Ascending aorta (tissue), 2 donors: ENCODE measurements around the gene PCNX2. TPM values are rescaled to one million over a fixed set of nuclear protein-coding genes. Genes with fewer than 3 reads are reported as not detected.
"Not testable (repeated sequence)": the region's sequence is repeated elsewhere in the genome, so short reads cannot be mapped to it uniquely, and the experiment has no call there.

Experiments used
- DNase-seq, 2 donors: peaks; one replicate each; pipeline ENCODE4 v3.0.0-alpha.2; 2019; ENCODE audit warnings: low spot score in 2 of 2
- H3K27ac ChIP-seq, 2 donors: fragments of 200-600 bp; sonication (generic); one replicate each; pipeline ENCODE4 v1.5.1; 2016 to 2017; ENCODE audit warnings: mild to moderate bottlenecking in 1 of 2
- H3K27me3 ChIP-seq: fragments of 200-600 bp; sonication (generic); one replicate; pipeline ENCODE4 v1.5.1; 2017
- H3K36me3 ChIP-seq, 2 donors: fragments of 200-600 bp; sonication (generic); one replicate each; pipeline ENCODE4 v1.5.1; 2016
- H3K4me1 ChIP-seq, 2 donors: fragments of 200-600 bp; sonication (generic); one replicate each; pipeline ENCODE4 v1.5.1; 2016 to 2017; ENCODE audit warnings: mild to moderate bottlenecking in 1 of 2
- H3K4me3 ChIP-seq, 2 donors: fragments of 200-600 bp; sonication (generic); one replicate each; pipeline ENCODE4 v1.5.1; 2016 to 2017; ENCODE audit warnings: mild to moderate bottlenecking in 1 of 2
- H3K9me3 ChIP-seq, 2 donors: fragments of 200-600 bp; sonication (generic); one replicate each; pipeline ENCODE4 v1.5.1; 2016
- CTCF ChIP-seq, 3 experiments: fragments of 200-600 bp in 2 of 3; fragments of 450-650 bp in 1 of 3; sonication (generic) in 2 of 3; IDR thresholded peaks; one replicate each; pipeline ENCODE4 v1.5.1; 2016 to 2019; ENCODE audit warnings: antibody characterized with exemption in 3 of 3, mild to moderate bottlenecking in 1 of 3, moderate library complexity in 1 of 3
- intact Hi-C: fragments of 100-400 bp; cut with DNase I; formaldehyde crosslinking; loops from one replicate; pipeline ENCODE4 v1.15.1; 2023
- total RNA-seq: library from RNA; depleted of rRNA; stranded (reverse); fragments of >200 nt; gene quantifications from one replicate; pipeline ENCODE4 v1.1.0, GENCODE V29; 2016

PCNX2 gene
- total RNA-seq, 1 donor from 2014 or later, result 13.6 TPM

GRCh38 chr1:233183226-233184020 is 112.1 kb downstream of the PCNX2 start:
- DNase-seq, result no peak
- Histone ChIP-seq H3K4me3 (no peak overlapping the region), H3K36me3 (no peaks in the 10 kb centered on the region), H3K9me3 (no peaks in the 10 kb centered on the region), H3K4me1 (no peaks in the 10 kb centered on the region), H3K27me3 (no peaks in the 10 kb centered on the region), H3K27ac (no peak overlapping the region)
- intact Hi-C loops, result no loop called here
- no peak for TF ChIP-seq CTCF (IDR thresholded peaks at IDR 0.05)

- Histone ChIP-seq H3K9me3 (no peaks in the 10 kb centered on the region), H3K27ac (no peak overlapping the region), H3K27me3 (no peaks in the 10 kb centered on the region), H3K4me1 (no peaks in the 10 kb centered on the region), H3K4me3 (no peak overlapping the region), H3K36me3 (peaks cover 1 to 6% of the 10 kb centered on the region in 2 donors)
- intact Hi-C loops, result no loop called here
- DNase-seq, result no peak
- TF ChIP-seq CTCF (IDR thresholded peaks at IDR 0.05), result no peak
Measured at GRCh38 chr1:233182587-233182986, 112.9 kb downstream of the PCNX2 start.

GRCh38 chr1:233180641-233181364 is 114.7 kb downstream of the PCNX2 start:
- no peak for DNase-seq
- H3K9me3 ChIP-seq, result no peaks in the 10 kb centered on the region
- no peaks in the 10 kb centered on the region for H3K4me1 ChIP-seq
- H3K4me3 ChIP-seq, result no peak overlapping the region
- no peak overlapping the region for H3K27ac ChIP-seq
- H3K27me3 ChIP-seq, result no peaks in the 10 kb centered on the region
- TF ChIP-seq CTCF (IDR thresholded peaks at IDR 0.05), result no peak
- H3K36me3 ChIP-seq, result peaks cover 18 to 22% of the 10 kb centered on the region in 2 donors
- intact Hi-C loops, result no loop called here

- H3K27me3 ChIP-seq, H3K9me3 ChIP-seq, H3K4me1 ChIP-seq, intact Hi-C loops, H3K4me3 ChIP-seq, DNase-seq, H3K27ac ChIP-seq: not testable (repeated sequence)
- H3K36me3 ChIP-seq, result peaks cover 18 to 26% of the 10 kb centered on the region in 2 donors
Measured at GRCh38 chr1:233179638-233180037, 115.9 kb downstream of the PCNX2 start.

GRCh38 chr1:233172201-233172600 is 123.3 kb downstream of the PCNX2 start:
- Histone ChIP-seq H3K27me3 (no peaks in the 10 kb centered on the region), H3K36me3 (peaks cover 17 to 21% of the 10 kb centered on the region in 2 donors), H3K9me3 (no peaks in the 10 kb centered on the region), H3K4me1 (no peaks in the 10 kb centered on the region), H3K27ac (no peak overlapping the region), H3K4me3 (no peak overlapping the region)
- no peak for TF ChIP-seq CTCF (IDR thresholded peaks at IDR 0.05)
- no peak for DNase-seq
- intact Hi-C loops, result no loop called here

GRCh38 chr1:233170741-233171140 is 124.8 kb downstream of the PCNX2 start:
- Histone ChIP-seq H3K9me3 (peaks cover 0 to 5% of the 10 kb centered on the region in 2 donors), H3K4me1 (no peaks in the 10 kb centered on the region), H3K27ac (no peak overlapping the region), H3K36me3 (peaks cover 4 to 10% of the 10 kb centered on the region in 2 donors), H3K27me3 (no peaks in the 10 kb centered on the region), H3K4me3 (no peak overlapping the region)
- intact Hi-C loops, result no loop called here
- no peak for TF ChIP-seq CTCF (IDR thresholded peaks at IDR 0.05)
- no peak for DNase-seq
